Panc1 (cell line): Measurements from ENCODE around the gene CDK14.

Experiments
- POLR2AphosphoS5 ChIP-seq: IDR thresholded peaks from 2 replicates; pipeline ENCODE4 v1.6.1; 2012; ENCODE audit warnings: mild to moderate bottlenecking, low read depth, low read length, moderate library complexity
- TF ChIP-seq, protein P1 (sequence below): fragments of 450-650 bp; IDR thresholded peaks from 2 replicates; pipeline ENCODE4 v1.5.1; 2017; ENCODE audit warnings: mild to moderate bottlenecking
- TF ChIP-seq, protein P2 (sequence below), 2 experiments: IDR thresholded peaks; 2 replicates each; pipeline ENCODE4 v1.6.1; 2011 to 2012; ENCODE audit warnings: low read depth in 2 of 2, control low read depth in 1 of 2, low read length in 1 of 2, mild to moderate bottlenecking in 1 of 2, moderate library complexity in 1 of 2; ENCODE audit not compliant: insufficient read depth in 1 of 2

DNA sequence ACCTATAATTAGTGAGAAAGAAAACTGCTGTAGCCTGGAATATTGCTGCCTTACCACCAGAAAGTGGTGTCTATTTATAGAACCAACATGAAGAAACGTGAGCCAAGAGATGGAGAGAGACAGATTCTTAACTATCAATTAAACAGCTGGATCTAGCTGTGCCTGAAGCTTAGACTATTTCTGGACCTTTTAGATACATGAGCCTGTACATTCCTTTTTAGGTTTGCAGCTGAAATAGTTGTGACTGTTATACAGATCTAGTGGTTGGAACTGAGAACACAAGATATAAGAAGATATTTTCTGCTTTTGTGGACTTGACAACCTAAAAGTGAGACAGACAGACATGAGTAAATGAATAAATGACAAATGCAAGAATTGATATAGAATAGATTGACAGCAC is 73.4 kb downstream of the CDK14 start:
- TF ChIP-seq, protein P1, sequence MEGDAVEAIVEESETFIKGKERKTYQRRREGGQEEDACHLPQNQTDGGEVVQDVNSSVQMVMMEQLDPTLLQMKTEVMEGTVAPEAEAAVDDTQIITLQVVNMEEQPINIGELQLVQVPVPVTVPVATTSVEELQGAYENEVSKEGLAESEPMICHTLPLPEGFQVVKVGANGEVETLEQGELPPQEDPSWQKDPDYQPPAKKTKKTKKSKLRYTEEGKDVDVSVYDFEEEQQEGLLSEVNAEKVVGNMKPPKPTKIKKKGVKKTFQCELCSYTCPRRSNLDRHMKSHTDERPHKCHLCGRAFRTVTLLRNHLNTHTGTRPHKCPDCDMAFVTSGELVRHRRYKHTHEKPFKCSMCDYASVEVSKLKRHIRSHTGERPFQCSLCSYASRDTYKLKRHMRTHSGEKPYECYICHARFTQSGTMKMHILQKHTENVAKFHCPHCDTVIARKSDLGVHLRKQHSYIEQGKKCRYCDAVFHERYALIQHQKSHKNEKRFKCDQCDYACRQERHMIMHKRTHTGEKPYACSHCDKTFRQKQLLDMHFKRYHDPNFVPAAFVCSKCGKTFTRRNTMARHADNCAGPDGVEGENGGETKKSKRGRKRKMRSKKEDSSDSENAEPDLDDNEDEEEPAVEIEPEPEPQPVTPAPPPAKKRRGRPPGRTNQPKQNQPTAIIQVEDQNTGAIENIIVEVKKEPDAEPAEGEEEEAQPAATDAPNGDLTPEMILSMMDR: no peak
- TF ChIP-seq, protein P2, sequence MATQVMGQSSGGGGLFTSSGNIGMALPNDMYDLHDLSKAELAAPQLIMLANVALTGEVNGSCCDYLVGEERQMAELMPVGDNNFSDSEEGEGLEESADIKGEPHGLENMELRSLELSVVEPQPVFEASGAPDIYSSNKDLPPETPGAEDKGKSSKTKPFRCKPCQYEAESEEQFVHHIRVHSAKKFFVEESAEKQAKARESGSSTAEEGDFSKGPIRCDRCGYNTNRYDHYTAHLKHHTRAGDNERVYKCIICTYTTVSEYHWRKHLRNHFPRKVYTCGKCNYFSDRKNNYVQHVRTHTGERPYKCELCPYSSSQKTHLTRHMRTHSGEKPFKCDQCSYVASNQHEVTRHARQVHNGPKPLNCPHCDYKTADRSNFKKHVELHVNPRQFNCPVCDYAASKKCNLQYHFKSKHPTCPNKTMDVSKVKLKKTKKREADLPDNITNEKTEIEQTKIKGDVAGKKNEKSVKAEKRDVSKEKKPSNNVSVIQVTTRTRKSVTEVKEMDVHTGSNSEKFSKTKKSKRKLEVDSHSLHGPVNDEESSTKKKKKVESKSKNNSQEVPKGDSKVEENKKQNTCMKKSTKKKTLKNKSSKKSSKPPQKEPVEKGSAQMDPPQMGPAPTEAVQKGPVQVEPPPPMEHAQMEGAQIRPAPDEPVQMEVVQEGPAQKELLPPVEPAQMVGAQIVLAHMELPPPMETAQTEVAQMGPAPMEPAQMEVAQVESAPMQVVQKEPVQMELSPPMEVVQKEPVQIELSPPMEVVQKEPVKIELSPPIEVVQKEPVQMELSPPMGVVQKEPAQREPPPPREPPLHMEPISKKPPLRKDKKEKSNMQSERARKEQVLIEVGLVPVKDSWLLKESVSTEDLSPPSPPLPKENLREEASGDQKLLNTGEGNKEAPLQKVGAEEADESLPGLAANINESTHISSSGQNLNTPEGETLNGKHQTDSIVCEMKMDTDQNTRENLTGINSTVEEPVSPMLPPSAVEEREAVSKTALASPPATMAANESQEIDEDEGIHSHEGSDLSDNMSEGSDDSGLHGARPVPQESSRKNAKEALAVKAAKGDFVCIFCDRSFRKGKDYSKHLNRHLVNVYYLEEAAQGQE (IDR thresholded peaks at IDR 0.05; ENCODE audit: insufficient read depth in 1 of 2, low read depth in 2 of 2, low read length in 1 of 2): no peak
- TF ChIP-seq POLR2AphosphoS5: no peak
